Body of pancreas (tissue), 4 donors: ENCODE measurements around the gene CDKN1C.

Experiments
- POLR2A ChIP-seq, 3 donors: fragments of 450-650 bp; IDR thresholded peaks; one replicate each; pipeline ENCODE4 v1.6.1; 2016; ENCODE audit warnings: antibody characterized with exemption in 3 of 3, mild to moderate bottlenecking in 2 of 3
- TF ChIP-seq, protein P1 (sequence below), 7 experiments: fragments of 450-650 bp in 4 of 7; fragments of 200-600 bp in 3 of 7; sonication (generic) in 3 of 7; IDR thresholded peaks; one replicate each; pipeline ENCODE4 v1.5.1; 2016 to 2019; ENCODE audit warnings: antibody characterized with exemption in 7 of 7

DNA sequence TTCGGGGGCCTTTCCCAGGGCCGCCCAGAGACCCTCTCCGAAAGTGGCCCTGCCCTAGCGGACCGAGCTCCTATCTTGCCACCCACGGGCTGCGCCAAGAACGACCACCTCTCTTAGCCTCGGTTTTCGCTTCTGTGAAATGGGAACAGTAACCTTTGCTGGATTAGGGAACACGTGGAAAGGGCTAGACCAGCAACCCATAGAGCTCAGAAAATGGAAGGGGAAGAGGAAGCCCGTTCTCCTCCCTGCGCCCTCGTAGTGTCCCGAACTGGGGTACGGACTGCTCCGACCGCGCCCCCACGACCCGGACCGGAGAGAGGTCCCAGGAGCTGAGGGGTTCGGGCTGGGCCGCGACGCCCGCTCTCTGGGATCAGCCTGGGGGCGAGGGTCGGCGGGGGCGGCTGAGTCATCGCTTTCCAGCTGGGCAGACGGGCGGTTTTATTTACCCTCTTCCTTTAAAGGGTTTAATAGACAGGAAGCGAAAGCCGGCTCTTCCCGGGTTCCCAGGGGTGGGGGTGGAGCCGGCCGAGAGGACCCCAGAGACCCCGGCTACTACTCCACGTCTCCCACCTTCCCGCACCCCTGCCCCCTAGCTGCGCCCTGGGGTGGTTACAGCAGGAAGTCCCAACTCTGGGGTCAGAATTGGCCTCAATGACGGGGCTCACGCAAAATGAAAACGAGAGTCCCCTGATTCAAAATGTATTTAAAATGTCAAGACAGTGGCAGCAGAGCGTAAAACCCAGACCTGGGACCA, 44.6 kb upstream of the CDKN1C start:
- TF ChIP-seq, protein P1, sequence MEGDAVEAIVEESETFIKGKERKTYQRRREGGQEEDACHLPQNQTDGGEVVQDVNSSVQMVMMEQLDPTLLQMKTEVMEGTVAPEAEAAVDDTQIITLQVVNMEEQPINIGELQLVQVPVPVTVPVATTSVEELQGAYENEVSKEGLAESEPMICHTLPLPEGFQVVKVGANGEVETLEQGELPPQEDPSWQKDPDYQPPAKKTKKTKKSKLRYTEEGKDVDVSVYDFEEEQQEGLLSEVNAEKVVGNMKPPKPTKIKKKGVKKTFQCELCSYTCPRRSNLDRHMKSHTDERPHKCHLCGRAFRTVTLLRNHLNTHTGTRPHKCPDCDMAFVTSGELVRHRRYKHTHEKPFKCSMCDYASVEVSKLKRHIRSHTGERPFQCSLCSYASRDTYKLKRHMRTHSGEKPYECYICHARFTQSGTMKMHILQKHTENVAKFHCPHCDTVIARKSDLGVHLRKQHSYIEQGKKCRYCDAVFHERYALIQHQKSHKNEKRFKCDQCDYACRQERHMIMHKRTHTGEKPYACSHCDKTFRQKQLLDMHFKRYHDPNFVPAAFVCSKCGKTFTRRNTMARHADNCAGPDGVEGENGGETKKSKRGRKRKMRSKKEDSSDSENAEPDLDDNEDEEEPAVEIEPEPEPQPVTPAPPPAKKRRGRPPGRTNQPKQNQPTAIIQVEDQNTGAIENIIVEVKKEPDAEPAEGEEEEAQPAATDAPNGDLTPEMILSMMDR (IDR thresholded peaks at IDR 0.05): peak in 1 of 7 experiments; percentile 0
- TF ChIP-seq POLR2A (IDR thresholded peaks at IDR 0.05): no peak
